HL-60 (cell line): ENCODE measurements around the gene NFE2L3.

ENCODE experiments used
- CTCF ChIP-seq: IDR thresholded peaks from one replicate; pipeline ENCODE4 v1.5.1; 2011; ENCODE audit warnings: low read length, control low read depth, inconsistent platforms; ENCODE audit not compliant: insufficient read depth
- GABPA ChIP-seq: IDR thresholded peaks from 2 replicates; pipeline ENCODE4 v1.6.1; 2012; ENCODE audit warnings: low read depth
- POLR2AphosphoS5 ChIP-seq: IDR thresholded peaks from 2 replicates; pipeline ENCODE4 v1.6.1; 2012; ENCODE audit warnings: low read depth

GRCh38 chr7:26122745-26123144 lies 29.3 kb upstream of the NFE2L3 start:
- TF ChIP-seq CTCF, result no peak
- no peak for TF ChIP-seq POLR2AphosphoS5
- no peak for TF ChIP-seq GABPA
